Mesodermal cell (in vitro differentiated cells): ENCODE data around the gene TMCO4.

Source experiments
- H3K27ac ChIP-seq: 2 replicates; pipeline ENCODE4 v1.7.0; 2013; ENCODE audit warnings: mild to moderate bottlenecking, low read depth, low read length, moderate library complexity; ENCODE audit not compliant: severe bottlenecking
- H3K36me3 ChIP-seq: 2 replicates; pipeline ENCODE4 v1.7.1; 2013; ENCODE audit warnings: mild to moderate bottlenecking, low read length, moderate library complexity; ENCODE audit not compliant: control insufficient read depth, insufficient read depth
- H3K4me1 ChIP-seq: one replicate; pipeline ENCODE4 v1.7.1; 2013; ENCODE audit warnings: mild to moderate bottlenecking, low read length; ENCODE audit not compliant: insufficient read depth, control insufficient read depth, poor library complexity, severe bottlenecking
- H3K4me3 ChIP-seq: 2 replicates; pipeline ENCODE4 v1.7.0; 2013; ENCODE audit warnings: low read length, control low read depth, mild to moderate bottlenecking; ENCODE audit not compliant: insufficient read depth, poor library complexity, severe bottlenecking; ENCODE audit errors: extremely low read depth
- H3K9me3 ChIP-seq: 2 replicates; pipeline ENCODE4 v1.7.1; 2013; ENCODE audit warnings: mild to moderate bottlenecking, low read length, moderate library complexity; ENCODE audit not compliant: control insufficient read depth
- WGBS, 2 experiments: methylation state at CpG; one replicate each; pipeline ENCODE4 v1.1.5; 2013; ENCODE audit warnings: missing lambda C conversion rate in 2 of 2; ENCODE audit not compliant: insufficient coverage in 2 of 2; 5-methylcytosine and 5-hydroxymethylcytosine counted together

The TMCO4 gene

GRCh38 chr1:19656780-19657466 lies 142.8 kb downstream of the TMCO4 start:
- no peak overlapping the region for H3K27ac ChIP-seq
- no peak overlapping the region for H3K4me3 ChIP-seq
- 90 to 100% methylated on average over 1 to 6 of the region's 15 CpGs for WGBS, 2 experiments
- no peaks in the 10 kb centered on the region for H3K36me3 ChIP-seq
- H3K9me3 ChIP-seq = no peaks in the 10 kb centered on the region
- H3K4me1 ChIP-seq = peaks cover 10% of the 10 kb centered on the region

GRCh38 chr1:19656134-19656779 lies 143.5 kb downstream of the TMCO4 start:
- Histone ChIP-seq H3K4me1 (peaks cover 10% of the 10 kb centered on the region), H3K4me3 (no peak overlapping the region), H3K9me3 (no peaks in the 10 kb centered on the region), H3K36me3 (no peaks in the 10 kb centered on the region), H3K27ac (no peak overlapping the region)
- WGBS, 2 experiments = 93 to 96% methylated on average over 5 to 7 of the region's 9 CpGs

- WGBS, 2 experiments = 92 to 94% methylated on average over 4 to 8 of the region's 8 CpGs
- H3K36me3 ChIP-seq = no peaks in the 10 kb centered on the region
- peaks cover 10% of the 10 kb centered on the region for H3K4me1 ChIP-seq
- no peaks in the 10 kb centered on the region for H3K9me3 ChIP-seq
- no peak overlapping the region for H3K27ac ChIP-seq
- no peak overlapping the region for H3K4me3 ChIP-seq
Observed at GRCh38 chr1:19655718-19656080, 144.0 kb downstream of the TMCO4 start.

GRCh38 chr1:19654886-19655717 lies 144.6 kb downstream of the TMCO4 start:
- Histone ChIP-seq H3K36me3 (no peaks in the 10 kb centered on the region), H3K4me1 (peaks cover 10% of the 10 kb centered on the region), H3K27ac (no peak overlapping the region), H3K4me3 (no peak overlapping the region), H3K9me3 (no peaks in the 10 kb centered on the region)
- WGBS, 2 experiments = 100% methylated on average over 5 to 10 of the region's 15 CpGs

GRCh38 chr1:19654386-19654785 lies 145.3 kb downstream of the TMCO4 start:
- no peak overlapping the region for H3K27ac ChIP-seq
- H3K9me3 ChIP-seq = no peaks in the 10 kb centered on the region
- H3K4me3 ChIP-seq = no peak overlapping the region
- 86 to 95% methylated on average over 3 to 5 of the region's 5 CpGs for WGBS, 2 experiments
- H3K4me1 ChIP-seq = peaks cover 10% of the 10 kb centered on the region
- no peaks in the 10 kb centered on the region for H3K36me3 ChIP-seq

GRCh38 chr1:19651141-19651737 lies 148.5 kb downstream of the TMCO4 start:
- H3K36me3 ChIP-seq = no peaks in the 10 kb centered on the region
- 46 to 48% methylated on average over 7 to 10 of the region's 11 CpGs for WGBS, 2 experiments
- H3K4me1 ChIP-seq = no peaks in the 10 kb centered on the region
- H3K4me3 ChIP-seq = no peak overlapping the region
- H3K9me3 ChIP-seq = no peaks in the 10 kb centered on the region
- no peak overlapping the region for H3K27ac ChIP-seq

- Histone ChIP-seq H3K9me3 (no peaks in the 10 kb centered on the region), H3K27ac (no peak overlapping the region), H3K36me3 (no peaks in the 10 kb centered on the region), H3K4me3 (no peak overlapping the region), H3K4me1 (peaks cover 7% of the 10 kb centered on the region)
- WGBS, 2 experiments = 65 to 78% methylated on average over 5 to 8 of the region's 12 CpGs
Observed at GRCh38 chr1:19650416-19651140, 149.1 kb downstream of the TMCO4 start.

- H3K4me3 ChIP-seq = no peak overlapping the region
- WGBS, 2 experiments = 81% methylated on average over 6 to 8 of the region's 11 CpGs
- H3K36me3 ChIP-seq = no peaks in the 10 kb centered on the region
- H3K9me3 ChIP-seq = no peaks in the 10 kb centered on the region
- no peak overlapping the region for H3K27ac ChIP-seq
- H3K4me1 ChIP-seq = peaks cover 9% of the 10 kb centered on the region
Observed at GRCh38 chr1:19648689-19649088, 151.0 kb downstream of the TMCO4 start.

GRCh38 chr1:19648239-19648638 lies 151.5 kb downstream of the TMCO4 start:
- H3K4me3 ChIP-seq = no peak overlapping the region
- WGBS, 2 experiments = 87 to 91% methylated on average over 14 of the region's 14 CpGs
- no peaks in the 10 kb centered on the region for H3K9me3 ChIP-seq
- H3K27ac ChIP-seq = no peak overlapping the region
- no peaks in the 10 kb centered on the region for H3K36me3 ChIP-seq
- H3K4me1 ChIP-seq = peaks cover 9% of the 10 kb centered on the region

- WGBS, 2 experiments = 83 to 93% methylated on average over 15 to 16 of the region's 16 CpGs
- no peaks in the 10 kb centered on the region for H3K36me3 ChIP-seq
- H3K4me1 ChIP-seq = peaks cover 9% of the 10 kb centered on the region
Observed at GRCh38 chr1:19647643-19648042, 152.1 kb downstream of the TMCO4 start.

More at GRCh38 chr1:19647643-19648042, 152.1 kb downstream of the TMCO4 start:
- Histone ChIP-seq H3K9me3 (no peaks in the 10 kb centered on the region), H3K27ac (no peak overlapping the region), H3K4me3 (no peak overlapping the region)
